GM19438 (cell line): Measurements from ENCODE around the gene SMURF1.

ENCODE experiments used
- ATAC-seq: cut with Tn5 transposase; IDR thresholded peaks from one replicate; pipeline ENCODE4 v1.9.1; 2021; ENCODE audit warnings: low read depth; ENCODE audit not compliant: unreplicated experiment

The SMURF1 gene

DNA sequence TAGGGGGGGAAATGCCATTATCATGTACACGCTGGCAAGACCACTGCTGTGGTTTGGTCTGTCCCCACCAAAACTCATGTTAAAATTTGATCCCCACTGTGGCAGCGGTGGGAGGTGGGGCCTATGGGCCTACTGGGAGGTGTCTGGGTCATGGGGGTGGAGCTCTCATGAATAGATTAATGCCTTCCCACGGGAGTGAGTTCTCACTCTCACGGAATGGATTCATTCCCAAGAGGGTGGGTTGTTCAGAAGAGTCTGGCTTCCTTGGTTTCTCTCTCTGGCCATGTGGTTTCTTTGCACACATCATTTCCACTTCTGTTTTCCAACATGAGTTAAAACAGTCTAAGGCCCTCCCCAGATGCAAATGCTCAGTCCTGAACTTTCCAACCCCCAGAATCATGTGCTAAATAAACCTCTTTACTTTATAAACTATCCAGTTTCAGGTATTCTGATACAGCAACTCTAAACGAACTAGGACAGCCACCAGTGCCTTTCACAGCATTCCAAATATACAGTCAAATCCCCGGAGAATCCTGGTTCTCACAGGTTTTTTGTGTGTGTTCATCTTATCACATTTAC, 44.3 kb downstream of the SMURF1 start:
- ATAC-seq, result no peak

GRCh38 chr7:99098824-99099498, 44.9 kb downstream of the SMURF1 start:
- ATAC-seq, result no peak

DNA sequence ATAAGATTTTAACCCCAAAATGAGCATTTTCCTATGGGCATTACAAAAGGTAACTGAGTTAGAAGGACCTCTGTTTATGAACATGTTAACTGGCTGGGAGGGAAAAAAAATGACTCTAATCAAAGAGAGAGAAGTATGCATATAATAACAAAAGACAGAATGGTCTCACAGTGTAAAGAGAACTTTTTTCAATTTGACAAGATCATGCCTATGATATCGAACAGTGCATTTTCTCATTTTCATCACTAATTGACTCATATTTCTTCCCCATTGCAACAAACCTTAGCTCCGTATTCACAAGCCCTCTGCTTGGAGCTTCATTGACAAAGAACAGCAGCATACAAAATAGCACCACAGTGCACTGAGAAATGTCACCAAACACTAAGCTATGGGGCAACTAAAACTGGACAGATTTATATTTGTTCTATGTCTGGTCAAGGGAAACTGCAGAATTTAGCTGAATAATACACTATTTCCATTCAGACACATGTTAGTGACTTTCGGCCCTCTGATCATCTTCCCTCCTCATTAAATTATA, 45.6 kb downstream of the SMURF1 start:
- no peak for ATAC-seq

- no peak for ATAC-seq
Measured at GRCh38 chr7:99097730-99098129, 46.2 kb downstream of the SMURF1 start.

GRCh38 chr7:99096124-99096887, 47.6 kb downstream of the SMURF1 start:
- no peak for ATAC-seq

DNA sequence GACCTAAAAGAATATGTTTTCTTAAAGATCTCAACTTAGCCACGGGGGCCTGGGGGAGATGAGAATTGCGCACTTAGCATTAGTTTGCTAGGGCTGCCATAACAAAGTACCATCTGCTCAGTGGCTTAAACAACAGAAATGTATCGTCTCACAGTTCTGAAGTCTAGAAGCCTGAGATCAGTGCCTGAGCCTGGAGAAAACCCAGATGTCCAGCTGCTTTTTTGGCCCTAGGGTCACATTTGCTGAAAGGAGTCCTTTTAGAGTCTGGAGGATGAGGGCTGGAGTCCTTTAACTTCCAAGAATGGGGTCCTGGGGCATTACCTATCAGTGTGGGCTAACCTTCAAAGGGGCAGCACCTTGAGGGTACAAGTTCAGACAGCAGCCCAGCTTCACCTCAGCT, 48.2 kb downstream of the SMURF1 start:
- ATAC-seq, result no peak

DNA sequence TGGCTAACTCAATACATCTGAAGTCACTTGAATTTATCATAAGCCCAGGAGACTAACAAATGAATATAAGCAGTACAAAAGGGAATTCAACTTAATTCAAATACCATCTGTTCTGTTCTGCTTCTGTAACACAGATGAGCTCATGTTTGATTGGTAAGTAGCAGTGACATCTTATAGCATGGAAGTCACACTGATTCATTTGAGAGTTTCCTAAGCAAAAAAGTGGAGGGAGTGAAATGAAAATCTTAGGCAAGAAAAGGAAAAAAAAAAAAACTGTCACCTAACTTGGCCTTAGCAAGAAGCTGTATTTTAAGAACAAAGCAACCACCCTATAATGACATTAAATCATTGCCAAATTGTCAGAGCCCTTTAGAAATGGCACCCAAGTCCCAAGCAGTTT, 49.5 kb downstream of the SMURF1 start:
- no peak for ATAC-seq

- no peak for ATAC-seq
Measured at GRCh38 chr7:99092064-99092720, 51.7 kb downstream of the SMURF1 start.

DNA sequence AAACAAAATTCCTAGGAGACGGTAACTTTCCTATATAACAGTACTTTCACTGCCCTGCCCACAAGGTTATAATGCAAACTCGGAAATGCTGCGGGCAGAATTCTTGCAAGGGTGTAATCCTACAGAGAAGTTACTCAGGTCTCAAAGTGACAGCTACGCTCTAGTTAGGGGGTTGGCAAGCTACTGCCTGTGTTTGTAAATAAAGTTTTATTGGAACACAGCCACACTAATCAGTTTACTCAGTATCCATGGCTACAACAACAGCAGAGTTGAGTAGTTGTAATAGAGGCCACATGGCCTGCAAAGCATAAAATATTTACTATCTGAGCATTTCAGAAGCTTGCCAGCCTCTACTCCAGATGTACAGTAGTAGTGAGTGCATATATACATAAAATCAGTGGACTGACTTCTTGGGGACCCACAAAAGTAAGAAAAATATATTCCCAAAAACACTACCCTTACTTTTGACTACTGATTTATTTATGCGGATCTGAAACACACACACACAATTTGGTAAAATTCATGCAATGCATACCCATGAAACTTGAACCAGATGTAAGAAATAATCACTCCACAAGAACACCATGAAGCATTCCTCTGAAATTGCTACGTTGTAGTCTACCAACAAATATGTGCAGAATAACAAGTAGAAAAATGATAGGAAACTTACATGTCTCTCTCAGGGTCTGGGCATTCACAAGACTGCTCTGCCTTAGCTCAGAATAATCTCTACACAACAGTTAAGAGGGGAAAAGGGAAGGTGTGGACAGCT, 53.0 kb downstream of the SMURF1 start:
- ATAC-seq, result no peak

- ATAC-seq, result no peak
Measured at GRCh38 chr7:99089914-99090629, 53.8 kb downstream of the SMURF1 start.

GRCh38 chr7:99086944-99087343, 57.0 kb downstream of the SMURF1 start:
- ATAC-seq, result no peak

DNA sequence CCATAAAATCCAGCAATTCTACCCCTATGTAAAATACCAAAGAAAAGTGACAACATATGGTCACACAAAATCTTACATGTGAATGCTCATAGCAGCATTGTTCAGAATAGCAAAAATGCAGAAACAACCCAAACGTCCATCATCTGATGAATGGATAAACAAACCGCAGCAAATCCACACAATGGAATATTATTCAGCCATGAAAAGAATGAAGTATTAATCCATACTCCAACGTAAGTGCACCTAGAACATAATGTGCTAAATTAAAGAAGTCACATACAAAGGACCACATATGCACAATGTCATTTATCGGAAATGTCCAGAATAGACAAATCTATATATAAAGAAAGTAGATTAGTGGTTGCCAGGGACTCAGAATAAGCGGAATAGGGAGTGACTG, 57.4 kb downstream of the SMURF1 start:
- ATAC-seq, result no peak

GRCh38 chr7:99083733-99084132, 60.2 kb downstream of the SMURF1 start:
- ATAC-seq, result no peak

DNA sequence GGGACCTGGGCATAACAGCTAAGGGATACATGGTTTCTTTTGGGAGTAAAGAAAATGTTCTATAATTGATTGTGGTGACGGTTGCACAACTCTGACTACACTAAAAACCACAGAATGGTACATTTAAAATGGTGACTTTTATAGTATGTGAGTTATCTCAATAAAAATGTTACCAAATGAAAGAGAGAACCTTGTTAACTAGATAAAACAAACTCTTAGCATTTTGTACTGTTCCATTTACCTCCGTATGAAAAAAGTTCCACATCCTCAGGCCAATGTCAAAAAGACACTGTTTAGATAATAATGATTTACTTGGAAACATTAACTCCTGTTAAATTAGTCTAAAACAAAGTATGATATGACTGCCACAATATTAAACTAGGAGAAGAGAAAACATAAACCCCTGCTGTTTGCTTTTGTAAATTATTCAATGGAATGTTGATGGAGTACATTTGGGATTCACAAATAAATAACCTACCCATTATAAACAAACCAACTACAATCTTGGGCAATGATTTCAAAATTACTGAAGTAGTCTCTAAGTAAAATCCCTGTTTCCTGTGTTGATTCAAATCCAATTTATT, 60.7 kb downstream of the SMURF1 start:
- no peak for ATAC-seq

DNA sequence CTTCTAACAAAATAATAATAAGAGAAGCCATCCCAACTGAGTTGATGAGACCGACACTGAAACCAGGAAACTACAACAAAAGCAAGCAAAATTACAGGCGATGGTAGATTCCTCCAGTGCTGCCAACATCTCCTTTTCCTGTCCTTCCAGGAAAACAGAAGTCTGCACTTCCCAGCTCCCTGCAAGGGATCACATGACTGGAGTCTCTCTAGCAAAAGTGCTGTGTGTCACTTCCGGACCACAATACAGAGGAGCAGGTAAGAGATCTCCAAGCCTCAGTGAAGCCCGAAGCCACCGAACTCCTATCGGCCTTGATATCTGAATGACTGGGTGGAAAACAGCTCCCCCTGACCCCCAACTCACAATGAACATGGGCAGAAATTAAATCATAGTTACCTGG, 63.2 kb downstream of the SMURF1 start:
- ATAC-seq, result no peak

DNA sequence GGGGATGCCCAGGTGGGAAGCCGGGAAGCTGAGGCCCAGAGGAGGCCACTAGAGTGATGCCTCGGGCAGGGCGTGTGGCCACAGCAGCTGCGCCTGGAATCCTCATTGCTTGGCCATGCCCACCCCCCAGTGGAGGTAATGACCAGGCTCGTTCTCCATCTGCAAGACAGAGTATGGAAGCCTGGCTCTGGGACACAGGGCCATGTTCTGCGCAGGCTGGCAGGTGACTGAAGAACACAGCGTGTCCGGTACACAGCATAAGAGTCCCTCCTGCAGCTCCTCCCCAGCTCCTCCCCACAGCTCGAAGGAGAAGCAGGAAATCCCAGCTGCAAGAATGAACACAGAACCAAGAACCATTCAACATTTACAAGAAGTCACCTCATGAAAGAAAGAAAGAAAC, 64.8 kb downstream of the SMURF1 start:
- ATAC-seq, result no peak

GRCh38 chr7:99078416-99078815, 65.5 kb downstream of the SMURF1 start:
- no peak for ATAC-seq

- ATAC-seq, result no peak
Measured at GRCh38 chr7:99076615-99077014, 67.3 kb downstream of the SMURF1 start.

GRCh38 chr7:99073839-99074446, 70.0 kb downstream of the SMURF1 start:
- ATAC-seq, result no peak
